Osteocyte (in vitro differentiated cells): ENCODE data around the gene CTDSP1. TPM values are rescaled to one million over a fixed set of nuclear protein-coding genes. Genes with fewer than 3 reads are reported as not detected.

Source experiments
- DNase-seq: peaks from one replicate; pipeline ENCODE4 v3.0.0; 2021; ENCODE audit warnings: mixed read lengths; ENCODE audit not compliant: unreplicated experiment; ENCODE audit errors: extremely low spot score
- H3K27ac Mint-ChIP-seq: one replicate; pipeline ENCODE4 v1.8.0; 2021; ENCODE audit warnings: mild to moderate bottlenecking, mixed read lengths; ENCODE audit not compliant: unreplicated experiment
- H3K27me3 Mint-ChIP-seq: one replicate; pipeline ENCODE4 v1.8.0; 2021; ENCODE audit warnings: mixed read lengths; ENCODE audit not compliant: unreplicated experiment
- H3K36me3 Mint-ChIP-seq: one replicate; pipeline ENCODE4 v1.8.0; 2021; ENCODE audit warnings: mixed read lengths; ENCODE audit not compliant: unreplicated experiment
- H3K4me1 Mint-ChIP-seq: one replicate; pipeline ENCODE4 v1.8.0; 2021; ENCODE audit warnings: mixed read lengths; ENCODE audit not compliant: unreplicated experiment
- H3K4me3 Mint-ChIP-seq: one replicate; pipeline ENCODE4 v1.8.0; 2021; ENCODE audit warnings: mild to moderate bottlenecking, moderate library complexity, mixed read lengths; ENCODE audit not compliant: unreplicated experiment
- H3K9me3 Mint-ChIP-seq: one replicate; pipeline ENCODE4 v1.8.0; 2021; ENCODE audit warnings: mixed read lengths; ENCODE audit not compliant: unreplicated experiment
- total RNA-seq: library from RNA; stranded (reverse); gene quantifications from 2 replicates; pipeline ENCODE4 v1.2.1, GENCODE V29; 2021
- TF ChIP-seq, protein P1 (sequence below): fragments of 200-600 bp; sonication (generic); IDR thresholded peaks from 2 replicates; pipeline ENCODE4 v1.5.0; 2021; ENCODE audit warnings: antibody characterized with exemption, mild to moderate bottlenecking, moderate library complexity

Gene CTDSP1
- total RNA-seq, 1 donor from 2014 or later, result 131 TPM

DNA sequence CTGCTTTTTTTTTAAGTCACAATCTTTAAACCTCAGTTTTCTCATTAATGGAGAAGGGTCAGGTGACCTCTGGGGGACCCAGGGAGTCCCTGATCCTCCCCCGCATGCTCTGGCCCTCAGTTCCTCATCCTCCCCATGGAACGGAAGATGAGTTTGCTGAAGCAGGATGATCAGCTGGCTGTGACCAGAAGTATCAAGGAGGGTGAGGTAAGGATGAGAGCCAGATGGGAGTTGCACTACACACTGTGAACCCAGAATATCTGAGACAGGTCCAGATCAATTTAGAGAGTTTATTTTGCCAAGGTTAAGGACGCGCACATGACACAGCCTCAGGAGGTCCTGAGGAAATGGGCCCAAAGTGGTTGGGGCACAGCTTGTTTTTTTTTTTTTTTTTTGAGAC, 39.2 kb upstream of the CTDSP1 start:
- no peak overlapping the region for H3K4me3 Mint-ChIP-seq
- TF ChIP-seq, protein P1, sequence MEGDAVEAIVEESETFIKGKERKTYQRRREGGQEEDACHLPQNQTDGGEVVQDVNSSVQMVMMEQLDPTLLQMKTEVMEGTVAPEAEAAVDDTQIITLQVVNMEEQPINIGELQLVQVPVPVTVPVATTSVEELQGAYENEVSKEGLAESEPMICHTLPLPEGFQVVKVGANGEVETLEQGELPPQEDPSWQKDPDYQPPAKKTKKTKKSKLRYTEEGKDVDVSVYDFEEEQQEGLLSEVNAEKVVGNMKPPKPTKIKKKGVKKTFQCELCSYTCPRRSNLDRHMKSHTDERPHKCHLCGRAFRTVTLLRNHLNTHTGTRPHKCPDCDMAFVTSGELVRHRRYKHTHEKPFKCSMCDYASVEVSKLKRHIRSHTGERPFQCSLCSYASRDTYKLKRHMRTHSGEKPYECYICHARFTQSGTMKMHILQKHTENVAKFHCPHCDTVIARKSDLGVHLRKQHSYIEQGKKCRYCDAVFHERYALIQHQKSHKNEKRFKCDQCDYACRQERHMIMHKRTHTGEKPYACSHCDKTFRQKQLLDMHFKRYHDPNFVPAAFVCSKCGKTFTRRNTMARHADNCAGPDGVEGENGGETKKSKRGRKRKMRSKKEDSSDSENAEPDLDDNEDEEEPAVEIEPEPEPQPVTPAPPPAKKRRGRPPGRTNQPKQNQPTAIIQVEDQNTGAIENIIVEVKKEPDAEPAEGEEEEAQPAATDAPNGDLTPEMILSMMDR, result no peak
- H3K27ac Mint-ChIP-seq, result no peak overlapping the region
- peaks cover 17% of the 10 kb centered on the region for H3K4me1 Mint-ChIP-seq
- DNase-seq, result no peak
- no peaks in the 10 kb centered on the region for H3K36me3 Mint-ChIP-seq
- no peaks in the 10 kb centered on the region for H3K27me3 Mint-ChIP-seq
- no peaks in the 10 kb centered on the region for H3K9me3 Mint-ChIP-seq

DNA sequence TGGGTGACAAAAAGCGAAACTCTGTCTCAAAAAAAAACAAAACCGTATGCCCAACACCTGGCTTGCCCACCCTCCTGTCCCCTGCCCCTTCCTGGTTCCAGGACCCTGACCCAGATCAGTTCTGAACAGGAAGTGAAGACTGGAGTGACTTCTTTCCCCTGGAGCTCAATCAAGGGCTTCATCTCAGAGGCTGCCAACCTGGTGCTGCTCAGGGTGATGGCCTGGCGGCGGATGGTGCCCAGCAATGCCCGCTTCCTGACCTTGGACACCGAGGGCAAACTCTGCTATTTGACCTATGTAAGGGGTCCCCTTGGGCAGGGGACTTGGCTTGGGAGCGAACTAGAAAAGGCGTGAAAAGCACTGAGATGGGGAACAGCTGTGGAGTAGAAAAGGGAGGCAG, 37.1 kb upstream of the CTDSP1 start:
- H3K4me3 Mint-ChIP-seq, result no peak overlapping the region
- H3K36me3 Mint-ChIP-seq, result no peaks in the 10 kb centered on the region
- H3K27ac Mint-ChIP-seq, result no peak overlapping the region
- H3K27me3 Mint-ChIP-seq, result no peaks in the 10 kb centered on the region
- H3K4me1 Mint-ChIP-seq, result peaks cover 9% of the 10 kb centered on the region
- TF ChIP-seq, protein P1, result no peak
- H3K9me3 Mint-ChIP-seq, result no peaks in the 10 kb centered on the region
- no peak for DNase-seq

DNA sequence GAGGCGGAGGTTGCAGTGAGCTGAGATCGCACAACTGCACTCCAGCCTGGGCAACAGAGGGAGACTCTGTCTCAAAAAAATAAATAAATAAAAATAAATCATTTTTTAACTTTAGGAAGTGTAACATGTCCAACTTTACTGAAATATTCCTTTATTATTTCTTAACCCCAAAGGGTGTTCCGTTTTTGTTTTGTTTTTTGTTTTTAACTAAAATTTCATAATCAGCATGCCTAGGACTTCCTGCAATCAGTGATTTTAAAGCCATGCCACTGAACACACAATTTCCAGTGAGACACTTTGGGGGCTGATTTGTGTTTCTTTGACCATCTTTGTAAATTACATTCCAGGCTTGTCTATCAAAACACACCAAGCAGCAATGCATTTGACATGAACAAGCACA, 35.9 kb upstream of the CTDSP1 start:
- Mint-ChIP-seq H3K4me1 (peaks cover 10% of the 10 kb centered on the region), H3K27me3 (no peaks in the 10 kb centered on the region), H3K27ac (no peak overlapping the region), H3K9me3 (no peaks in the 10 kb centered on the region), H3K36me3 (no peaks in the 10 kb centered on the region), H3K4me3 (no peak overlapping the region)
- no peak for DNase-seq
- TF ChIP-seq, protein P1, result no peak

DNA sequence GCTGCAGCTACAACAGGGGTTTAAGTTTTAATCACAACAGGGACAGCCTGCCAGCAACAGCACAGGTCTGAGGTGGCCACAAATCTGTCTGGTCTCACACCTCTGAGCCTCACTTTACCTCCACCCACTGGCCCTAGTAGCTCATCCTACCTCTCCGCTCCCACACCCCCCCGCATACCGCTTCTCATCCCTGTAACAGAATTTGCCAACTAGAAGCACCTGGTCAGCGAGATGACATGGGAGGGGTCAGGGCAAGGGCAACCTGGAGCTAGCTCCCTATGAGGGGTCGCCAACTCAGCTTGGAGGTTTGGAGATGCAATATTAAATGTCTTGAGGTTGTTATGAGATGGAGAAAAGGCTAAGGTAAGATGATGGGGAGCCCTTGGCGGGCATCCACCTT, 35.5 kb upstream of the CTDSP1 start:
- H3K27me3 Mint-ChIP-seq, result no peaks in the 10 kb centered on the region
- H3K9me3 Mint-ChIP-seq, result no peaks in the 10 kb centered on the region
- peaks cover 10% of the 10 kb centered on the region for H3K4me1 Mint-ChIP-seq
- no peak for DNase-seq
- no peak overlapping the region for H3K27ac Mint-ChIP-seq
- H3K36me3 Mint-ChIP-seq, result no peaks in the 10 kb centered on the region
- no peak overlapping the region for H3K4me3 Mint-ChIP-seq
- TF ChIP-seq, protein P1, result no peak

DNA sequence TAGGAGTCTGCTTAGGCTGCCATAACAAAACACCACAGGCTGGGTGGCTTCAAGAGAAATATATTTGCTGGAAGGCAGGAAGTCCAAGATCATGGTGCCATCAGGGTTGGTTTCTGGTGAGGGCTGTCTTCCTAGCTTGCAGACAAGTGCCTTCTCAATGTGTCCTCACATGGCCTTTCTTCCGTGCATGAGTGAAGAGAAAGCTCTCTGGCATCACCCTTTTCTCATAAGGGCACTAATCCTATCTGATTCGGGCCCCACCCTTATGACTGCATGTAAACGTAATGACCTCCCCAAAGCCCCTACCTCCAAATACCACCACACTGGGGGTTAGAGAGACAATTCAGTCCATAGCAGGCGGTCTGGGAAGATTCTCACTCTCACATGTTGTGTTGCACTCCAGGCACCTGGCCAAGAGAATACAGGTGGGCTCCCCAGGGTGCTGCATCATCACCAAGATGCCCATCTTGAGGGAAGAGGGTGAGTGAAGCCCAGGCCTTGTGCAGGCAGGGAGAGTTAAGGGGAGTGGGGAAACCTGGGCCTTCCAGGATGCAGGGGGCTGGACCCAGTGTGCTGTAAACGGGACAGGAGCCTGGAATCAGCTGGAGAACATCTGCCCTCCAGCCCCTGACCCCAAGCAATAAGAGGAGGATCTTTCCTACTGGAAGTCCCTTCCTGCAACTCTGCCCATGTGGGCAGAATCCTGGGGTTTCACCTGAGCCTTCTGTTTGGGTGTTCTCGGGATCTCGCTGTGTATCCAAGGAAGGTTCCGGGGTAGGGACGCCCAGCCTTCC, 32.9 kb upstream of the CTDSP1 start:
- peaks cover 11% of the 10 kb centered on the region for H3K4me1 Mint-ChIP-seq
- no peak overlapping the region for H3K27ac Mint-ChIP-seq
- no peaks in the 10 kb centered on the region for H3K9me3 Mint-ChIP-seq
- TF ChIP-seq, protein P1, result no peak
- peak overlapping the region; percentile 65 for H3K4me3 Mint-ChIP-seq
- H3K36me3 Mint-ChIP-seq, result no peaks in the 10 kb centered on the region
- no peaks in the 10 kb centered on the region for H3K27me3 Mint-ChIP-seq
- DNase-seq, result no peak
